ENCODE results near the gene OLFM2.

- no peak for TF ChIP-seq EZH2 (IDR thresholded peaks at IDR 0.05; ENCODE audit: low read depth, unreplicated experiment)
- no peak for TF ChIP-seq POLR2AphosphoS5 (IDR thresholded peaks at IDR 0.05; ENCODE audit: low read depth)
- TF ChIP-seq, protein P1, sequence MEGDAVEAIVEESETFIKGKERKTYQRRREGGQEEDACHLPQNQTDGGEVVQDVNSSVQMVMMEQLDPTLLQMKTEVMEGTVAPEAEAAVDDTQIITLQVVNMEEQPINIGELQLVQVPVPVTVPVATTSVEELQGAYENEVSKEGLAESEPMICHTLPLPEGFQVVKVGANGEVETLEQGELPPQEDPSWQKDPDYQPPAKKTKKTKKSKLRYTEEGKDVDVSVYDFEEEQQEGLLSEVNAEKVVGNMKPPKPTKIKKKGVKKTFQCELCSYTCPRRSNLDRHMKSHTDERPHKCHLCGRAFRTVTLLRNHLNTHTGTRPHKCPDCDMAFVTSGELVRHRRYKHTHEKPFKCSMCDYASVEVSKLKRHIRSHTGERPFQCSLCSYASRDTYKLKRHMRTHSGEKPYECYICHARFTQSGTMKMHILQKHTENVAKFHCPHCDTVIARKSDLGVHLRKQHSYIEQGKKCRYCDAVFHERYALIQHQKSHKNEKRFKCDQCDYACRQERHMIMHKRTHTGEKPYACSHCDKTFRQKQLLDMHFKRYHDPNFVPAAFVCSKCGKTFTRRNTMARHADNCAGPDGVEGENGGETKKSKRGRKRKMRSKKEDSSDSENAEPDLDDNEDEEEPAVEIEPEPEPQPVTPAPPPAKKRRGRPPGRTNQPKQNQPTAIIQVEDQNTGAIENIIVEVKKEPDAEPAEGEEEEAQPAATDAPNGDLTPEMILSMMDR (conservative IDR thresholded peaks at IDR 0.05; ENCODE audit: low read depth in 2 of 2): no peak
- TF ChIP-seq EZH2phosphoT487 (IDR thresholded peaks at IDR 0.05; ENCODE audit: unreplicated experiment): no peak
- no peak for TF ChIP-seq STAT1 (IDR thresholded peaks at IDR 0.05; ENCODE audit: unreplicated experiment)
- TF ChIP-seq, protein P2, sequence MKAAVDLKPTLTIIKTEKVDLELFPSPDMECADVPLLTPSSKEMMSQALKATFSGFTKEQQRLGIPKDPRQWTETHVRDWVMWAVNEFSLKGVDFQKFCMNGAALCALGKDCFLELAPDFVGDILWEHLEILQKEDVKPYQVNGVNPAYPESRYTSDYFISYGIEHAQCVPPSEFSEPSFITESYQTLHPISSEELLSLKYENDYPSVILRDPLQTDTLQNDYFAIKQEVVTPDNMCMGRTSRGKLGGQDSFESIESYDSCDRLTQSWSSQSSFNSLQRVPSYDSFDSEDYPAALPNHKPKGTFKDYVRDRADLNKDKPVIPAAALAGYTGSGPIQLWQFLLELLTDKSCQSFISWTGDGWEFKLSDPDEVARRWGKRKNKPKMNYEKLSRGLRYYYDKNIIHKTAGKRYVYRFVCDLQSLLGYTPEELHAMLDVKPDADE (IDR thresholded peaks at IDR 0.05): no peak
- TF ChIP-seq, protein P3, sequence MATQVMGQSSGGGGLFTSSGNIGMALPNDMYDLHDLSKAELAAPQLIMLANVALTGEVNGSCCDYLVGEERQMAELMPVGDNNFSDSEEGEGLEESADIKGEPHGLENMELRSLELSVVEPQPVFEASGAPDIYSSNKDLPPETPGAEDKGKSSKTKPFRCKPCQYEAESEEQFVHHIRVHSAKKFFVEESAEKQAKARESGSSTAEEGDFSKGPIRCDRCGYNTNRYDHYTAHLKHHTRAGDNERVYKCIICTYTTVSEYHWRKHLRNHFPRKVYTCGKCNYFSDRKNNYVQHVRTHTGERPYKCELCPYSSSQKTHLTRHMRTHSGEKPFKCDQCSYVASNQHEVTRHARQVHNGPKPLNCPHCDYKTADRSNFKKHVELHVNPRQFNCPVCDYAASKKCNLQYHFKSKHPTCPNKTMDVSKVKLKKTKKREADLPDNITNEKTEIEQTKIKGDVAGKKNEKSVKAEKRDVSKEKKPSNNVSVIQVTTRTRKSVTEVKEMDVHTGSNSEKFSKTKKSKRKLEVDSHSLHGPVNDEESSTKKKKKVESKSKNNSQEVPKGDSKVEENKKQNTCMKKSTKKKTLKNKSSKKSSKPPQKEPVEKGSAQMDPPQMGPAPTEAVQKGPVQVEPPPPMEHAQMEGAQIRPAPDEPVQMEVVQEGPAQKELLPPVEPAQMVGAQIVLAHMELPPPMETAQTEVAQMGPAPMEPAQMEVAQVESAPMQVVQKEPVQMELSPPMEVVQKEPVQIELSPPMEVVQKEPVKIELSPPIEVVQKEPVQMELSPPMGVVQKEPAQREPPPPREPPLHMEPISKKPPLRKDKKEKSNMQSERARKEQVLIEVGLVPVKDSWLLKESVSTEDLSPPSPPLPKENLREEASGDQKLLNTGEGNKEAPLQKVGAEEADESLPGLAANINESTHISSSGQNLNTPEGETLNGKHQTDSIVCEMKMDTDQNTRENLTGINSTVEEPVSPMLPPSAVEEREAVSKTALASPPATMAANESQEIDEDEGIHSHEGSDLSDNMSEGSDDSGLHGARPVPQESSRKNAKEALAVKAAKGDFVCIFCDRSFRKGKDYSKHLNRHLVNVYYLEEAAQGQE (IDR thresholded peaks at IDR 0.05; ENCODE audit: unreplicated experiment): no peak
- no peak for TF ChIP-seq NANOG (IDR thresholded peaks at IDR 0.05; ENCODE audit: borderline replicate concordance)
- no peak for TF ChIP-seq CREB1 (CRISPR knock-in tag; IDR thresholded peaks at IDR 0.05; ENCODE audit: low read depth)
- TF ChIP-seq ZNF331 (CRISPR knock-in tag; IDR thresholded peaks at IDR 0.05; ENCODE audit: low read depth): no peak
- TF ChIP-seq JUNB (IDR thresholded peaks at IDR 0.05; ENCODE audit: unreplicated experiment): no peak
- no peak for TF ChIP-seq ZNF114 (CRISPR knock-in tag; IDR thresholded peaks at IDR 0.05)
Observed at GRCh38 chr19:9883764-9884163, 52.6 kb downstream of the OLFM2 start.
